H7 (cell line): ENCODE measurements around the gene CCDC78. TPM values are rescaled to one million over a fixed set of nuclear protein-coding genes. Genes with fewer than 3 reads are reported as not detected.

Source experiments
- DNase-seq: peaks from one replicate; pipeline ENCODE4 v3.0.0; 2012
- H3K27me3 ChIP-seq: 2 replicates; pipeline ENCODE4 v1.6.0; 2011; ENCODE audit warnings: mild to moderate bottlenecking, low read length; ENCODE audit not compliant: control insufficient read depth, insufficient read depth
- H3K36me3 ChIP-seq: replicated peaks from 2 replicates; pipeline ENCODE4 v1.5.1; 2011; ENCODE audit warnings: low read length; ENCODE audit not compliant: control insufficient read depth, insufficient read depth
- H3K4me3 ChIP-seq: 2 replicates; pipeline ENCODE4 v1.5.1; 2011; ENCODE audit warnings: low read depth, mild to moderate bottlenecking, control low read depth, low read length, moderate library complexity; ENCODE audit not compliant: insufficient read depth
- total RNA-seq: library from RNA; depleted of rRNA; stranded (reverse); fragments of >200 nt; shearing (Covaris generic); gene quantifications from 2 replicates; pipeline ENCODE4 v1.2.3, GENCODE V29; 2014; rRNA removed

Gene CCDC78
- 11.3 and 21.0 TPM in 2 replicates for total RNA-seq

GRCh38 chr16:726438-727290, at the start of gene CCDC78, which contains the start of gene HAGHL:
Gene CCDC78 (minus strand): TSS chr16:726443. CDS start chr16:726367, 76 bp downstream.
Gene HAGHL (plus strand): TSS chr16:727106. CDS start chr16:727510, 404 bp downstream.
- H3K36me3 ChIP-seq = 0 out of 2 replicates have a peak, but pooled peaks cover 1% of the 10 kb centered on the region
- H3K27me3 ChIP-seq = peaks cover 20% of the 10 kb centered on the region
- DNase-seq = peak; percentile 98
- H3K4me3 ChIP-seq = peak within 1 kb of the TSS; percentile 71

GRCh38 chr16:775236-775796, 49.1 kb upstream of the CCDC78 start:
- DNase-seq = no peak
- Histone ChIP-seq H3K4me3 (no peak overlapping the region), H3K27me3 (no peaks in the 10 kb centered on the region), H3K36me3 (no peaks in the 10 kb centered on the region)

GRCh38 chr16:774086-775001, 48.1 kb upstream of the CCDC78 start:
- H3K27me3 ChIP-seq = no peaks in the 10 kb centered on the region
- H3K36me3 ChIP-seq = no peaks in the 10 kb centered on the region
- no peak overlapping the region for H3K4me3 ChIP-seq
- no peak for DNase-seq

- H3K4me3 ChIP-seq = no peak overlapping the region
- DNase-seq = no peak
- H3K36me3 ChIP-seq = no peaks in the 10 kb centered on the region
- no peaks in the 10 kb centered on the region for H3K27me3 ChIP-seq
Measured at GRCh38 chr16:772959-773358, 46.7 kb upstream of the CCDC78 start.

- DNase-seq = no peak
- Histone ChIP-seq H3K4me3 (no peak overlapping the region), H3K27me3 (no peaks in the 10 kb centered on the region), H3K36me3 (no peaks in the 10 kb centered on the region)
Measured at GRCh38 chr16:770411-770810, 44.2 kb upstream of the CCDC78 start.

GRCh38 chr16:769934-770333, 43.7 kb upstream of the CCDC78 start:
- H3K4me3 ChIP-seq = no peak overlapping the region
- H3K36me3 ChIP-seq = no peaks in the 10 kb centered on the region
- no peak for DNase-seq
- no peaks in the 10 kb centered on the region for H3K27me3 ChIP-seq

GRCh38 chr16:769184-769784, 43.0 kb upstream of the CCDC78 start:
- H3K36me3 ChIP-seq = no peaks in the 10 kb centered on the region
- no peak overlapping the region; the same call in 1 of the 2 replicates for H3K4me3 ChIP-seq
- no peaks in the 10 kb centered on the region for H3K27me3 ChIP-seq
- peak; percentile 85 for DNase-seq

- Histone ChIP-seq H3K4me3 (no peak overlapping the region), H3K27me3 (no peaks in the 10 kb centered on the region), H3K36me3 (no peaks in the 10 kb centered on the region)
- peak; percentile 78 for DNase-seq
Measured at GRCh38 chr16:768428-768827, 42.2 kb upstream of the CCDC78 start.

- Histone ChIP-seq H3K4me3 (no peak overlapping the region), H3K27me3 (no peaks in the 10 kb centered on the region), H3K36me3 (no peaks in the 10 kb centered on the region)
- peak; percentile 87 for DNase-seq
Measured at GRCh38 chr16:767743-768235, 41.5 kb upstream of the CCDC78 start.

GRCh38 chr16:766820-767640, 40.8 kb upstream of the CCDC78 start:
- Histone ChIP-seq H3K36me3 (no peaks in the 10 kb centered on the region), H3K4me3 (no peak overlapping the region), H3K27me3 (no peaks in the 10 kb centered on the region)
- no peak for DNase-seq

GRCh38 chr16:766008-766819, 40.0 kb upstream of the CCDC78 start:
- H3K4me3 ChIP-seq = no peak overlapping the region
- DNase-seq = no peak
- H3K27me3 ChIP-seq = no peaks in the 10 kb centered on the region
- H3K36me3 ChIP-seq = no peaks in the 10 kb centered on the region

GRCh38 chr16:765488-765865, 39.2 kb upstream of the CCDC78 start:
- Histone ChIP-seq H3K36me3 (no peaks in the 10 kb centered on the region), H3K27me3 (no peaks in the 10 kb centered on the region), H3K4me3 (no peak overlapping the region)
- DNase-seq = no peak
